ENCODE measurements around the gene AGAP1. TPM values are rescaled to one million over a fixed set of nuclear protein-coding genes. Genes with fewer than 3 reads are reported as not detected.

The AGAP1 gene
- total RNA-seq, 2 donors from 2014 or later = 32.8 to 34.7 TPM

DNA sequence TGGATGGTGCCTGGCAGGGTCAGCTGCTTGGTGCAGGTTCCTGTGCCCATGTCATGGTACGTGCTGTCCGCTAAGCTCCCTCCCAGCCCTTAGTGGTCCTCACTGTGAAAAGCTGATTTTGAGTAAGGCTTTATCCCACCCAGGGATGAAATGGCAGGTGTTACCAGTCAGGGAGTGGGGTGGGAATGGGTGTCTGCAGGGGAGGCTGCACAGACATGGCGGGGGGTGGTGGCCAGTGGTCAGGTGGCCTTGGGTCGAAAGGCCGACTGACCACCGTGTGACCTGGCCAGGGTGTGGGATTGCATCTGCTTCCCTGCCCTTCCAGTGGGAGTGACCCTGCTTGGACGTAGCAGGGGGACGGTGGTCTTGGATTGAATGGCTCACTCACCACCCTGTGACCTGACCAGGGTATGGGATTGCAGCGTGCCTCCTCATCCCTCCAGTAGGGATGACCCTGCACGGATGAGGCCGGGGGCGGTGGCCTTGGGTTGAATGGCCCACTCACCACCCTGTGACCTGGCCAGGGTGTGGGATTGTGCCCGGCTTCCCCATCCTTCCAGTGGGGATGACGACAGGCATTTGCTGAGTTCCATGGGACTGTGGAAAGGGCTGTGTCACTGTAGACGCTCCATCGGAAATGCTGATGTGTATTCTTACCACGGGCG is 29.8 kb downstream of the AGAP1 start:
- Mint-ChIP-seq H3K27ac (no peak overlapping the region), H3K36me3 (ENCODE audit: low read depth) (no peaks in the 10 kb centered on the region), H3K9me3 (no peaks in the 10 kb centered on the region)

DNA sequence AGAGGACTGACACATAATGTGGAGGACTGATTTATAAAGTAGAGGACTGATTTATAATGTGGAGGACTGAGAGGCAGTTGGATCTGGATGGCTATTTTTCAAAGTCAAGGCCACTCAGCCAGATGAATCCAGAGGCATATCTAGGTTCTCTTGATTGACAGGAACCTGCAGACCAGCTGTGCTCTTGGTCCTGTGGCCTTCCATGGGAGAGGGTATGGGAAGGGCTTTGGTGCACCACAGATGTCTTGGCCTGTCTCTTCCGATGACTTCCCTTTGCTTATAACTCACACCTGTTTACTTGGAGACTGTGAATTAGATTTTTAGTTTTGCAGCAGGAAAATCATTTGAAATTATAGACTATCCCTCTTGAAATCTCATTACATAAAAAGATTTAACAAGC is 32.3 kb downstream of the AGAP1 start:
- H3K27me3 Mint-ChIP-seq (ENCODE audit: insufficient read depth) = no peaks in the 10 kb centered on the region
- DNase-seq = no peak
- Histone ChIP-seq H3K4me3 (ENCODE audit: low read length) (no peak overlapping the region), H3K27ac (ENCODE audit: low read depth, low read length) (no peak overlapping the region), H3K4me1 (ENCODE audit: control insufficient read depth, insufficient read depth, low read length) (no peaks in the 10 kb centered on the region), H3K9ac (ENCODE audit: extremely low read depth, low read length, poor library complexity, severe bottlenecking) (no peak overlapping the region), H3K9me3 (ENCODE audit: control insufficient read depth, low read length) (no peaks in the 10 kb centered on the region), H3K27me3 (ENCODE audit: control insufficient read depth, insufficient read depth, low read length, poor library complexity, severe bottlenecking) (no peaks in the 10 kb centered on the region), H3K36me3 (ENCODE audit: control insufficient read depth, insufficient read depth, low read length) (no peaks in the 10 kb centered on the region)
- no peaks in the 10 kb centered on the region for H3K9me3 Mint-ChIP-seq
- 100% methylated on average over 1 of the region's 1 CpG; no CpG with 5 or more reads in 1 of the 2 experiments for WGBS, 2 experiments (ENCODE audit: insufficient coverage in 1 of 2, insufficient read length in 1 of 2)
- H3K27ac Mint-ChIP-seq = no peak overlapping the region
- TF ChIP-seq, protein P1, sequence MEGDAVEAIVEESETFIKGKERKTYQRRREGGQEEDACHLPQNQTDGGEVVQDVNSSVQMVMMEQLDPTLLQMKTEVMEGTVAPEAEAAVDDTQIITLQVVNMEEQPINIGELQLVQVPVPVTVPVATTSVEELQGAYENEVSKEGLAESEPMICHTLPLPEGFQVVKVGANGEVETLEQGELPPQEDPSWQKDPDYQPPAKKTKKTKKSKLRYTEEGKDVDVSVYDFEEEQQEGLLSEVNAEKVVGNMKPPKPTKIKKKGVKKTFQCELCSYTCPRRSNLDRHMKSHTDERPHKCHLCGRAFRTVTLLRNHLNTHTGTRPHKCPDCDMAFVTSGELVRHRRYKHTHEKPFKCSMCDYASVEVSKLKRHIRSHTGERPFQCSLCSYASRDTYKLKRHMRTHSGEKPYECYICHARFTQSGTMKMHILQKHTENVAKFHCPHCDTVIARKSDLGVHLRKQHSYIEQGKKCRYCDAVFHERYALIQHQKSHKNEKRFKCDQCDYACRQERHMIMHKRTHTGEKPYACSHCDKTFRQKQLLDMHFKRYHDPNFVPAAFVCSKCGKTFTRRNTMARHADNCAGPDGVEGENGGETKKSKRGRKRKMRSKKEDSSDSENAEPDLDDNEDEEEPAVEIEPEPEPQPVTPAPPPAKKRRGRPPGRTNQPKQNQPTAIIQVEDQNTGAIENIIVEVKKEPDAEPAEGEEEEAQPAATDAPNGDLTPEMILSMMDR (conservative IDR thresholded peaks at IDR 0.05) = no peak
- peaks cover 2% of the 10 kb centered on the region for H3K36me3 Mint-ChIP-seq (ENCODE audit: low read depth)
- no peak overlapping the region for H3K4me3 Mint-ChIP-seq
- H3K4me1 Mint-ChIP-seq = peaks cover 7% of the 10 kb centered on the region

More for the DNA sequence above, 29.8 kb downstream of the AGAP1 start:
- Histone ChIP-seq H3K4me3 (ENCODE audit: low read length) (no peak overlapping the region), H3K9ac (ENCODE audit: extremely low read depth, low read length, poor library complexity, severe bottlenecking) (no peak overlapping the region), H3K27me3 (ENCODE audit: control insufficient read depth, insufficient read depth, low read length, poor library complexity, severe bottlenecking) (no peaks in the 10 kb centered on the region), H3K27ac (ENCODE audit: low read depth, low read length) (no peak overlapping the region), H3K9me3 (ENCODE audit: control insufficient read depth, low read length) (no peaks in the 10 kb centered on the region), H3K4me1 (ENCODE audit: control insufficient read depth, insufficient read depth, low read length) (no peaks in the 10 kb centered on the region), H3K36me3 (ENCODE audit: control insufficient read depth, insufficient read depth, low read length) (no peaks in the 10 kb centered on the region)
- DNase-seq = no peak
- no peaks in the 10 kb centered on the region for H3K27me3 Mint-ChIP-seq (ENCODE audit: insufficient read depth)
- peaks cover 11% of the 10 kb centered on the region for H3K4me1 Mint-ChIP-seq
- TF ChIP-seq, protein P1 (conservative IDR thresholded peaks at IDR 0.05) = no peak
- no peak overlapping the region for H3K4me3 Mint-ChIP-seq
- 93 to 100% methylated on average over 9 to 18 of the region's 18 CpGs for WGBS, 2 experiments (ENCODE audit: insufficient coverage in 1 of 2, insufficient read length in 1 of 2)

DNA sequence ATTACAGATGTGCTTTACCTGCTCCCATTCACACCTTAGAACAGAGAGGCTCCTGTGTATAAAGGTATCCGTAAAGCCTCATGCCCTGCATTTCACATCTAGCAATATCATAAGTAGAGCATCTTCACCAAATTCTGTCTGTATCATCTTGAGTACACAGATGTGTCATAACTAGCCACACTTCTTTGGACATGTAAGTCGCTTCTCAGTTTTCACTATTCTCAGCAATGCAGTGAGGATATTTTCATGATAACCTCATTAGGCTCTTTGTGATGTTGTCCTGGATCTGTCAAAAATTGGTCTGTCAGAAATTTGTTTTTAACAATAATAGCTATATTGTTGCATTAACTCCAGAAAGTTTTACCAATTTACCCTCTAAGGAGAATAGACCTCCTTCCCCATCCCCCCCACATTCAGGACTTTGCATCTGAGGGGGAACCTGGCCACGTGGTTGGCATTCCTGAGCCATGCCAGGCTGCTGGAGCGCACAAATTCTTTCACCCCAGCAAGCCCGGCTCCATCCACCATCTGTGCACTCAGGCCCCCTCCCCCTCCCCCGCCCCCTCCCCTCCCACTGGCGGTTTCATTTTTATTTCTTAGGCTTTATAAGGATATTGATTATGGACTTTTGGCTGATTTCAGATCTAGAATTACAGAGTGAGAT is 34.1 kb downstream of the AGAP1 start:
- H3K27me3 Mint-ChIP-seq (ENCODE audit: insufficient read depth) = no peaks in the 10 kb centered on the region
- H3K27ac Mint-ChIP-seq = no peak overlapping the region

More for the DNA sequence above, 34.1 kb downstream of the AGAP1 start:
- H3K27ac ChIP-seq (ENCODE audit: low read depth, low read length) = no peak overlapping the region
- Mint-ChIP-seq H3K4me3 (no peak overlapping the region), H3K4me1 (peaks cover 7% of the 10 kb centered on the region), H3K36me3 (ENCODE audit: low read depth) (peaks cover 2% of the 10 kb centered on the region), H3K9me3 (no peaks in the 10 kb centered on the region)
- no peaks in the 10 kb centered on the region for H3K4me1 ChIP-seq (ENCODE audit: control insufficient read depth, insufficient read depth, low read length)
- H3K27me3 ChIP-seq (ENCODE audit: control insufficient read depth, insufficient read depth, low read length, poor library complexity, severe bottlenecking) = no peaks in the 10 kb centered on the region
- no peak overlapping the region for H3K9ac ChIP-seq (ENCODE audit: extremely low read depth, low read length, poor library complexity, severe bottlenecking)
- no peak overlapping the region for H3K4me3 ChIP-seq (ENCODE audit: low read length)
- H3K9me3 ChIP-seq (ENCODE audit: control insufficient read depth, low read length) = no peaks in the 10 kb centered on the region
- TF ChIP-seq, protein P1 (conservative IDR thresholded peaks at IDR 0.05) = no peak
- H3K36me3 ChIP-seq (ENCODE audit: control insufficient read depth, insufficient read depth, low read length) = no peaks in the 10 kb centered on the region
- no peak for DNase-seq
- WGBS, 2 experiments (ENCODE audit: insufficient coverage in 1 of 2, insufficient read length in 1 of 2) = 68 to 100% methylated on average over 1 to 5 of the region's 7 CpGs

Measured in endodermal cell (in vitro differentiated cells).